ENCODE data around the gene GTPBP4. TPM values are rescaled to one million over a fixed set of nuclear protein-coding genes. Genes with fewer than 3 reads are reported as not detected.

The GTPBP4 gene
- total and polyA plus RNA-seq, 10 donors = 16.6 to 48.6 (median 31.2) TPM

DNA sequence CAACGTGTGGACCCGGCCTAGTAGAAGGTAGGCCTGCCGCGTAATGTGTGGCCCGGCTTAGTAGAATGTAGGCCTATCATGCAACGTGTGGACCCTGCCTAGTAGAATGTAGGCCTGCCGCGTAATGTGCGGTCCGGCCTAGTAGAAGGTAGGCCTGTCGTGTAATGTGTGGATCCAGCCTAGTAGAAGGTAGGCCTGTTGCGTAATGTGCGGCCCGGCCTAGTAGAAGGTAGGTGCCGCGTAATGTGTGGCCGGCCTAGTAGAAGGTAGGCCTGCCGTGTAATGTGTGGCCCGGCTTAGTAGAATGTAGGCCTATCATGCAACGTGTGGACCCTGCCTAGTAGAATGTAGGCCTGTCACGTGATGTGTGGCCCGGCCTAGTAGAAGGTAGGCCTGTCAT lies 11.9 kb upstream of the GTPBP4 start:
- H3K4me3 ChIP-seq = no peak overlapping the region
- WGBS, 5 donors = 90 to 95% (median 94%) methylated on average over 22 of the region's 22 CpGs
- H3K9me3 ChIP-seq = peaks cover 0 to 45% (median 38%) of the 10 kb centered on the region in 8 donors
- peaks cover 0 to 4% (median 0%) of the 10 kb centered on the region in 6 donors for H3K4me1 ChIP-seq
- H3K36me3 ChIP-seq = peaks cover 0 to 10% (median 0%) of the 10 kb centered on the region in 6 donors
- DNase-seq = no peak
- H3K27ac ChIP-seq = no peak overlapping the region
- TF ChIP-seq POLR2AphosphoS5 (IDR thresholded peaks at IDR 0.05) (no peak), POLR2A (IDR thresholded peaks at IDR 0.05) (no peak), CTCF (IDR thresholded peaks at IDR 0.05 in 8 of 11, conservative IDR thresholded peaks at IDR 0.05 in 3 of 11) (no peak)
- intact Hi-C loops (cut with DNase I; ENCODE audit: low total_unique reads) = no loop called here
- no peaks in the 10 kb centered on the region for H3K27me3 ChIP-seq (replicated peaks in 1 of 7)

GRCh38 chr10:978826-979421 lies 9.3 kb upstream of the GTPBP4 start:
- Histone ChIP-seq H3K9me3 (peaks cover 0 to 43% (median 39%) of the 10 kb centered on the region in 8 donors), H3K27me3 (replicated peaks in 1 of 7) (no peaks in the 10 kb centered on the region), H3K4me1 (no peaks in the 10 kb centered on the region), H3K27ac (no peak overlapping the region), H3K4me3 (no peak overlapping the region), H3K36me3 (peaks cover 0 to 10% (median 0%) of the 10 kb centered on the region in 6 donors)
- no peak for DNase-seq
- intact Hi-C loops (cut with DNase I; ENCODE audit: low total_unique reads) = no loop called here
- no peak for TF ChIP-seq POLR2AphosphoS5 (IDR thresholded peaks at IDR 0.05)
- no peak for TF ChIP-seq POLR2A (IDR thresholded peaks at IDR 0.05)
- no peak for TF ChIP-seq CTCF (IDR thresholded peaks at IDR 0.05 in 8 of 11, conservative IDR thresholded peaks at IDR 0.05 in 3 of 11)
- WGBS, 5 donors = 82 to 100% (median 93%) methylated on average over 2 of the region's 2 CpGs

GRCh38 chr10:980468-981093 lies 7.7 kb upstream of the GTPBP4 start:
- no peaks in the 10 kb centered on the region for H3K4me1 ChIP-seq
- TF ChIP-seq POLR2A (IDR thresholded peaks at IDR 0.05) = no peak
- no peak for TF ChIP-seq CTCF (IDR thresholded peaks at IDR 0.05 in 8 of 11, conservative IDR thresholded peaks at IDR 0.05 in 3 of 11)
- TF ChIP-seq POLR2AphosphoS5 (IDR thresholded peaks at IDR 0.05) = no peak
- WGBS, 5 donors = 95 to 98% (median 96%) methylated on average over 5 of the region's 5 CpGs
- no peak overlapping the region for H3K27ac ChIP-seq
- DNase-seq = no peak
- H3K4me3 ChIP-seq = no peak overlapping the region
- intact Hi-C loops (cut with DNase I; ENCODE audit: low total_unique reads) = no loop called here
- H3K36me3 ChIP-seq = peaks cover 0 to 10% (median 0%) of the 10 kb centered on the region in 6 donors
- H3K9me3 ChIP-seq = peaks cover 0 to 43% (median 39%) of the 10 kb centered on the region in 8 donors
- no peaks in the 10 kb centered on the region for H3K27me3 ChIP-seq (replicated peaks in 1 of 7)

DNA sequence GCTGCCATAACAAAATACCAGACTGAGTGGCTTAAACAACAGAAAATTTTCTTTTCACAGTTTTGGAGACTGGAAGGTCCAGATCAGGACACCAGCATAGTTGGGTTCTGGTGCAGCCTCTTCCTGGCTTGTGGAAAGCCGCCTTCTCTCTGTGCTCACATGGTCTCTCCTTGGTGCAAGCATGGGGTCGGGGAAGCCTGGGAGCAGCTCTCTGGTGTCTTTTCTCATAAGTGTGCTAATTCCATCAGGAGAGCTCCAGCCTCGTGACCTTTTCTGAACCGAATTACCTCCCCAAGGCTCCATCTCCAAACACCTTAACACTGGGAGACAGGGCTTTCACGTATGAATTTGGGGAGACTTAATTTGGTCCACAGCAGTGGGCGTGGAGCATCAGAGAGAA lies 4.8 kb upstream of the GTPBP4 start:
- 91 to 99% (median 93%) methylated on average over 6 of the region's 6 CpGs for WGBS, 5 donors
- Histone ChIP-seq H3K27ac (no peak overlapping the region), H3K36me3 (peaks cover 0 to 10% (median 0%) of the 10 kb centered on the region in 6 donors), H3K4me1 (peaks cover 8 to 18% (median 11%) of the 10 kb centered on the region in 6 donors), H3K4me3 (no peak overlapping the region), H3K27me3 (replicated peaks in 1 of 7) (no peaks in the 10 kb centered on the region), H3K9me3 (peaks cover 0 to 31% (median 29%) of the 10 kb centered on the region in 8 donors)
- TF ChIP-seq CTCF (IDR thresholded peaks at IDR 0.05 in 8 of 11, conservative IDR thresholded peaks at IDR 0.05 in 3 of 11) = no peak
- no peak for TF ChIP-seq POLR2AphosphoS5 (IDR thresholded peaks at IDR 0.05)
- TF ChIP-seq POLR2A (IDR thresholded peaks at IDR 0.05) = no peak
- intact Hi-C loops (cut with DNase I; ENCODE audit: low total_unique reads) = no loop called here
- no peak for DNase-seq

All from spleen (tissue), 11 donors.